Activated CD4-positive, CD25-positive, alpha-beta regulatory T cell (primary cell): ENCODE results near the gene FAT3.

Experiments used
- DNase-seq, 4 experiments: peaks; one replicate each; lab custom pipeline; 2025; lab: John Stamatoyannopoulos, UW

FAT3 gene

GRCh38 chr11:92224407-92225124 lies at the start of gene FAT3:
TSS of gene FAT3 (plus strand) at chr11:92224818. CDS start at chr11:92352113, 127,295 bp downstream.
- no peak for DNase-seq

- DNase-seq: no peak
Measured at GRCh38 chr11:92179017-92179670, 45.5 kb upstream of the FAT3 start.

- no peak for DNase-seq
Measured at GRCh38 chr11:92180226-92180625, 44.4 kb upstream of the FAT3 start.

- DNase-seq: no peak
Measured at GRCh38 chr11:92180664-92181251, 43.9 kb upstream of the FAT3 start.

- no peak for DNase-seq
Measured at GRCh38 chr11:92190535-92191206, 33.9 kb upstream of the FAT3 start.

GRCh38 chr11:92192141-92192540 lies 32.5 kb upstream of the FAT3 start:
- no peak for DNase-seq

- DNase-seq: no peak
Measured at GRCh38 chr11:92198268-92198667, 26.4 kb upstream of the FAT3 start.

GRCh38 chr11:92199991-92200390 lies 24.6 kb upstream of the FAT3 start:
- no peak for DNase-seq

GRCh38 chr11:92204731-92205130 lies 19.9 kb upstream of the FAT3 start:
- DNase-seq: no peak

- DNase-seq: no peak
Measured at GRCh38 chr11:92206441-92206840, 18.2 kb upstream of the FAT3 start.

- DNase-seq: no peak
Measured at GRCh38 chr11:92211576-92212167, 12.9 kb upstream of the FAT3 start.

GRCh38 chr11:92212530-92212929 lies 12.1 kb upstream of the FAT3 start:
- DNase-seq: no peak

GRCh38 chr11:92216789-92217188 lies 7.8 kb upstream of the FAT3 start:
- no peak for DNase-seq

- DNase-seq: no peak
Measured at GRCh38 chr11:92219476-92219875, 5.1 kb upstream of the FAT3 start.

GRCh38 chr11:92222701-92223100 lies 1.9 kb upstream of the FAT3 start:
- DNase-seq: no peak

- no peak for DNase-seq
Measured at GRCh38 chr11:92224054-92224406, 588 bp upstream of the FAT3 start.

GRCh38 chr11:92225125-92225567 lies 528 bp downstream of the FAT3 start:
- DNase-seq: no peak

- no peak for DNase-seq
Measured at GRCh38 chr11:92225568-92226330, 1.1 kb downstream of the FAT3 start.

GRCh38 chr11:92226331-92227229 lies 2.0 kb downstream of the FAT3 start:
- no peak for DNase-seq

- no peak for DNase-seq
Measured at GRCh38 chr11:92227230-92227814, 2.7 kb downstream of the FAT3 start.
